Measurements from ENCODE around the gene HTR3E. TPM values are rescaled to one million over a fixed set of nuclear protein-coding genes. Genes with fewer than 3 reads are reported as not detected.

The HTR3E gene
- total RNA-seq, 2 experiments from 2014 or later, result not detected

GRCh38 chr3:184058029-184058428 lies 38.8 kb upstream of the HTR3E start:
- intact Hi-C loops (cut with DNase I, micrococcal nuclease), result no loop called here
- Mint-ChIP-seq H3K4me3 (no peak overlapping the region), H3K4me1 (ENCODE audit: low read depth) (no peaks in the 10 kb centered on the region), H3K9me3 (no peaks in the 10 kb centered on the region), H3K27me3 (peaks cover 8% of the 10 kb centered on the region), H3K36me3 (ENCODE audit: low read depth) (no peaks in the 10 kb centered on the region), H3K27ac (no peak overlapping the region)
- no peaks in the 10 kb centered on the region for H3K36me3 ChIP-seq (ENCODE audit: insufficient read depth, low read length)
- DNase-seq (no peak), ATAC-seq (ENCODE audit: poor library complexity) (no peak)
- CTCF ChIA-PET, result no interaction called here
- H3K4me3 ChIP-seq (ENCODE audit: low read length), result no peak overlapping the region
- POLR2A ChIA-PET, result no interaction called here
- H3K4me1 ChIP-seq (ENCODE audit: insufficient read depth, low read length), result no peaks in the 10 kb centered on the region
- no peak for TF ChIP-seq CTCF (IDR thresholded peaks at IDR 0.05)
- H3K27ac ChIP-seq (ENCODE audit: low read depth in 1 of 2, low read length in 2 of 2), result no peak overlapping the region
- H3K27me3 ChIP-seq (ENCODE audit: control insufficient read depth in 1 of 2, insufficient read depth in 2 of 2, low read length in 2 of 2), result no peaks in the 10 kb centered on the region
- no peaks in the 10 kb centered on the region for H3K9me3 ChIP-seq (ENCODE audit: control insufficient read depth in 1 of 2, insufficient read depth in 1 of 2, low read length in 2 of 2)

GRCh38 chr3:184059424-184059823 lies 37.4 kb upstream of the HTR3E start:
- Histone ChIP-seq H3K9me3 (ENCODE audit: control insufficient read depth in 1 of 2, insufficient read depth in 1 of 2, low read length in 2 of 2) (no peaks in the 10 kb centered on the region), H3K27me3 (ENCODE audit: control insufficient read depth in 1 of 2, insufficient read depth in 2 of 2, low read length in 2 of 2) (no peaks in the 10 kb centered on the region), H3K27ac (ENCODE audit: low read depth in 1 of 2, low read length in 2 of 2) (no peak overlapping the region), H3K4me3 (ENCODE audit: low read length) (no peak overlapping the region), H3K4me1 (ENCODE audit: insufficient read depth, low read length) (no peaks in the 10 kb centered on the region), H3K36me3 (ENCODE audit: insufficient read depth, low read length) (no peaks in the 10 kb centered on the region)
- H3K4me1 Mint-ChIP-seq (ENCODE audit: low read depth), result no peaks in the 10 kb centered on the region
- DNase-seq (no peak), ATAC-seq (ENCODE audit: poor library complexity) (no peak)
- no peaks in the 10 kb centered on the region for H3K36me3 Mint-ChIP-seq (ENCODE audit: low read depth)
- intact Hi-C loops (cut with DNase I, micrococcal nuclease), result no loop called here
- H3K9me3 Mint-ChIP-seq, result no peaks in the 10 kb centered on the region
- no peak for TF ChIP-seq CTCF (IDR thresholded peaks at IDR 0.05)
- CTCF ChIA-PET, result no interaction called here
- no peak overlapping the region for H3K27ac Mint-ChIP-seq
- H3K4me3 Mint-ChIP-seq, result no peak overlapping the region
- H3K27me3 Mint-ChIP-seq, result peaks cover 4% of the 10 kb centered on the region
- POLR2A ChIA-PET, result no interaction called here

- no peak for DNase-seq
- Mint-ChIP-seq H3K27me3 (no peaks in the 10 kb centered on the region), H3K36me3 (ENCODE audit: low read depth) (no peaks in the 10 kb centered on the region), H3K27ac (no peak overlapping the region), H3K9me3 (no peaks in the 10 kb centered on the region), H3K4me1 (ENCODE audit: low read depth) (no peaks in the 10 kb centered on the region), H3K4me3 (no peak overlapping the region)
- Histone ChIP-seq H3K4me3 (ENCODE audit: low read length) (no peak overlapping the region), H3K27me3 (ENCODE audit: control insufficient read depth in 1 of 2, insufficient read depth in 2 of 2, low read length in 2 of 2) (no peaks in the 10 kb centered on the region), H3K36me3 (ENCODE audit: insufficient read depth, low read length) (no peaks in the 10 kb centered on the region), H3K4me1 (ENCODE audit: insufficient read depth, low read length) (no peaks in the 10 kb centered on the region), H3K27ac (ENCODE audit: low read depth in 1 of 2, low read length in 2 of 2) (no peak overlapping the region), H3K9me3 (ENCODE audit: control insufficient read depth in 1 of 2, insufficient read depth in 1 of 2, low read length in 2 of 2) (no peaks in the 10 kb centered on the region)
- ATAC-seq (ENCODE audit: poor library complexity), result no peak
- TF ChIP-seq CTCF (IDR thresholded peaks at IDR 0.05), result no peak
- POLR2A ChIA-PET, result no interaction called here
- CTCF ChIA-PET, result no interaction called here
- intact Hi-C loops (cut with DNase I, micrococcal nuclease), result no loop called here
Measured at GRCh38 chr3:184062637-184063036, 34.2 kb upstream of the HTR3E start.
